Gastrocnemius medialis (tissue), 4 donors: ENCODE results near the gene HSPA4.

Source experiments
- POLR2A ChIP-seq, 2 donors: fragments of 450-650 bp; IDR thresholded peaks; one replicate each; pipeline ENCODE4 v1.6.1; 2017; ENCODE audit warnings: antibody characterized with exemption in 2 of 2, mild to moderate bottlenecking in 2 of 2, moderate library complexity in 2 of 2
- TF ChIP-seq, protein P1 (sequence below), 5 experiments: fragments of 450-650 bp in 3 of 5; fragments of 200-600 bp in 2 of 5; sonication (generic) in 2 of 5; IDR thresholded peaks in 4 of 5; conservative IDR thresholded peaks in 1 of 5; 1 replicate in 4 of 5; 2 replicates in 1 of 5; pipeline ENCODE4 v1.5.1; 2016 to 2019; ENCODE audit warnings: antibody characterized with exemption in 5 of 5, mild to moderate bottlenecking in 3 of 5, moderate library complexity in 3 of 5

DNA sequence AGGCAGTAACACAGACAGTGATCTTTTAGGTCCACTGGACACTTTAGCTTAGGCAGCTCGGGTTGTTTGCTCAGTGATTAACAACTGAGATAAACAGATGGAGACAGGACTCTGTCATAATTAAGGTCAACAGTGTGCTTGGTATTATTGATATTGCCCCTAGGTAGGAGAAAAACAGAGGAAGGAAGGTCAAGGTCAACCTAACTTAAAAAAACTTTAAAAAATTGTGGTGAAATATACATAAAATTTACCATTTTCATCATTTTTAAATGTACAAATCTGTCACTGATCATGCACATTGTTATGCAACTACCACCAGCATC lies 2.1 kb upstream of the HSPA4 start:
- TF ChIP-seq, protein P1, sequence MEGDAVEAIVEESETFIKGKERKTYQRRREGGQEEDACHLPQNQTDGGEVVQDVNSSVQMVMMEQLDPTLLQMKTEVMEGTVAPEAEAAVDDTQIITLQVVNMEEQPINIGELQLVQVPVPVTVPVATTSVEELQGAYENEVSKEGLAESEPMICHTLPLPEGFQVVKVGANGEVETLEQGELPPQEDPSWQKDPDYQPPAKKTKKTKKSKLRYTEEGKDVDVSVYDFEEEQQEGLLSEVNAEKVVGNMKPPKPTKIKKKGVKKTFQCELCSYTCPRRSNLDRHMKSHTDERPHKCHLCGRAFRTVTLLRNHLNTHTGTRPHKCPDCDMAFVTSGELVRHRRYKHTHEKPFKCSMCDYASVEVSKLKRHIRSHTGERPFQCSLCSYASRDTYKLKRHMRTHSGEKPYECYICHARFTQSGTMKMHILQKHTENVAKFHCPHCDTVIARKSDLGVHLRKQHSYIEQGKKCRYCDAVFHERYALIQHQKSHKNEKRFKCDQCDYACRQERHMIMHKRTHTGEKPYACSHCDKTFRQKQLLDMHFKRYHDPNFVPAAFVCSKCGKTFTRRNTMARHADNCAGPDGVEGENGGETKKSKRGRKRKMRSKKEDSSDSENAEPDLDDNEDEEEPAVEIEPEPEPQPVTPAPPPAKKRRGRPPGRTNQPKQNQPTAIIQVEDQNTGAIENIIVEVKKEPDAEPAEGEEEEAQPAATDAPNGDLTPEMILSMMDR (IDR thresholded peaks at IDR 0.05 in 4 of 5, conservative IDR thresholded peaks at IDR 0.05 in 1 of 5) = no peak
- TF ChIP-seq POLR2A (IDR thresholded peaks at IDR 0.05) = no peak
